Activated T-cell treated with anti-CD3 and anti-CD28 coated beads for 24 hours (primary cell): ENCODE data around the gene EFNA3.
A peak's percentile ranks its signal among the peaks of the same experiment; 100 is the strongest.

Source experiments
- DNase-seq: peaks from one replicate; pipeline ENCODE4 v3.0.0-alpha.2; 2020; ENCODE audit warnings: low read depth

The EFNA3 gene, protein sequence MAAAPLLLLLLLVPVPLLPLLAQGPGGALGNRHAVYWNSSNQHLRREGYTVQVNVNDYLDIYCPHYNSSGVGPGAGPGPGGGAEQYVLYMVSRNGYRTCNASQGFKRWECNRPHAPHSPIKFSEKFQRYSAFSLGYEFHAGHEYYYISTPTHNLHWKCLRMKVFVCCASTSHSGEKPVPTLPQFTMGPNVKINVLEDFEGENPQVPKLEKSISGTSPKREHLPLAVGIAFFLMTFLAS

GRCh38 chr1:155078469-155079209 is at the start of gene EFNA3:
Gene EFNA3 (plus strand): TSS chr1:155078837. CDS start chr1:155078942, 105 bp downstream.
- peak; percentile 54 for DNase-seq

DNA sequence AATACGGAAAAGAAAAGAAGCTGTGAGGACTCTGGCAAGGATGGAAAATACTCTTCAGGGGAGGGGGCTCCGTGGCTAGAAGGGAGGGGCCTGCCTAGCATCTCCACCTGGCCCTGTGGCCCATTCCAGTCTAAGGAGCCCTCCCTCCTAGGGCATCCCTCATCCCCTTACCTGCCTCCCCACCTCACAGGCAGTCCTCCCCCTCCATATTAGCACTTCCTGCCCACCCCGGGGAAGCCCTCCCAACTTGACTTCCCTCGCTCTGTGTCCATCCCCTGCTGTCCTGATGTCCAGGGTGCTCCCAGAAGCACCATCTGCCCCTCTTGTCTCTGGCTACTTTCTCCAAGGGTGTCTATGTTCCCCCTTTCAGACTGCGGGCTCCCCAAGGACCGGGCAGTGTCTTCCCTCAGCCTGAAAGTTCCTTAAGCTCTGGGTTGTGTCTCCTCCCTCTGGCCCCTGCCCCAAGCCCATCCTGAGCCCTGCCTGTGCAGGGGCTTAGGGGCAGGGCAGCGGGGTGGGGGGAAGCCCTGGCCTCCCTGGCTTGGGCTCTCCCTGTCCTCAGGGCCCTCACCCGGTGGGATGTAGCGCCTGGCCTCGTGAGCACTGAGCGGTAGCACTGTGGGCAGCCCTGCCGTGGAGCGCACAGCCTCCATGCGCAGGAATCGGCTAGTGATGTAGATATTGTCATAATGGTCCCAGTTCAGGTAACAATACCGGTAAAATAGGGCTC is 49.0 kb upstream of the EFNA3 start:
- no peak for DNase-seq

- no peak for DNase-seq
Measured at GRCh38 chr1:155030243-155030795, 48.3 kb upstream of the EFNA3 start.

- no peak for DNase-seq
Measured at GRCh38 chr1:155030899-155031298, 47.7 kb upstream of the EFNA3 start.

- no peak for DNase-seq
Measured at GRCh38 chr1:155032886-155033285, 45.8 kb upstream of the EFNA3 start.

DNA sequence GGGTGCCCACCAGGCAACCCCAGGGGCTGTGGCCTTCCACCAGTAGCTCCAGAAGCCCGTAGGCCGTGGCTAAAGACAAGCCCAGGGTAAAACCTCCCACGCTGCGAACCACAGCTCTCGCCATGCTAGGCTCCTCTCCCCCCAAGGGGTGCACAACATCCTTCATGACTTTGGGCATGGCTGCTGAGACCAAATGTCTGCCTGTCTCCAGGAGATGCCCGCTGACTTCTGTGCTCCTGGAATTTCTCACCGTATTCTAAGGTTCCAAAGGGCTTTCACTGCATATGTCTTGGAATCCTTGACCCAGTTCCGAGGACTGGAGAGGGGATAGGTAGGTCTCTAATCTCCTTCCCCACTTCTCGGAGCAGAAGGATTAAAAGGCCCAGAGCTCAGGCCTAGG is 45.1 kb upstream of the EFNA3 start, which contains the start of the genes DCST1 and DCST2:
Gene DCST1, plus strand, starts transcription at position 301 of the 400 bp plus-strand sequence. CDS start 213 bp downstream, outside the sequence.
Gene DCST2, minus strand, starts transcription at position 258 of the 400 bp plus-strand sequence. Its CDS starts 80 bp downstream, at position 178.
- no peak for DNase-seq

GRCh38 chr1:155034318-155035208 is 44.1 kb upstream of the EFNA3 start:
- no peak for DNase-seq

DNA sequence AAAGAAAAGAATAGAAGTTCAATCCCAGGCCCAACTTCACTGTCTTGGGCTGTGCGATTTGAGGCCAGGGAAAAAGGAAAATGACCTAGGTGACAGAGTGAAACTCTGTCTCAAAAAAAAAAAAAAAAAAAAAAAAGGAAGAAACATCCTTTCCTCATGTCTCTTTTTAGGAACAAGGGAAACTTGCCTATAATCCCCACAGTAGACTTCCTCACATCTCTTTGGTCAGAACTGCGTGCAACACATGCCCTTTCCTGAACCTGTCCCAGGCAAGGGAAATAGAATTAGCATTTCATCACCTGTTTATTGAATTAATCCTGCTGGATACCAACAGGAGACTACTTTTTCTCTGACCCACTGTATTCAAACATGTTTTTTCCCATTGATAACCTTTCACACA is 42.7 kb upstream of the EFNA3 start:
- no peak for DNase-seq

DNA sequence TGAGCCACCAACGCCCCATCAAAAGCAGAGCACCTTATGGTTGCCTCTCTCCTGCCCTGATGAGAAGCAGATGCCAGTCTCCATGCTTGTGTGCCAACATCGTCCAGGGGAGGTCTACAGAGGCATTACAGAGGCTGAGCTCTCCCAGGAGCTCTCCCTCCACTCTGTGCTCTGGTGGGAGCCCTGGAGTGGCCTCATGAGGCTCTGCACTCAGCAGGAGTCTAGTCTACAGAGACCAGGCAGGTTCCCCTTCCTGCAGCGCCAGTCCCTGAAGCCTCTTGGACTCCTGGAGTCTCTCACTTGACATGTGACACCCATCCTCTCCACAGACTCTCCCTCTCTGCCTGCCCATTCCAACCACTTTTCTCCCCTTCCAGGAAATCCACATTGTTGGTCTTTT is 41.6 kb upstream of the EFNA3 start:
- no peak for DNase-seq

- no peak for DNase-seq
Measured at GRCh38 chr1:155037851-155038441, 40.7 kb upstream of the EFNA3 start.

- no peak for DNase-seq
Measured at GRCh38 chr1:155038602-155039307, 39.9 kb upstream of the EFNA3 start.

GRCh38 chr1:155039308-155039669 is 39.3 kb upstream of the EFNA3 start:
- no peak for DNase-seq

DNA sequence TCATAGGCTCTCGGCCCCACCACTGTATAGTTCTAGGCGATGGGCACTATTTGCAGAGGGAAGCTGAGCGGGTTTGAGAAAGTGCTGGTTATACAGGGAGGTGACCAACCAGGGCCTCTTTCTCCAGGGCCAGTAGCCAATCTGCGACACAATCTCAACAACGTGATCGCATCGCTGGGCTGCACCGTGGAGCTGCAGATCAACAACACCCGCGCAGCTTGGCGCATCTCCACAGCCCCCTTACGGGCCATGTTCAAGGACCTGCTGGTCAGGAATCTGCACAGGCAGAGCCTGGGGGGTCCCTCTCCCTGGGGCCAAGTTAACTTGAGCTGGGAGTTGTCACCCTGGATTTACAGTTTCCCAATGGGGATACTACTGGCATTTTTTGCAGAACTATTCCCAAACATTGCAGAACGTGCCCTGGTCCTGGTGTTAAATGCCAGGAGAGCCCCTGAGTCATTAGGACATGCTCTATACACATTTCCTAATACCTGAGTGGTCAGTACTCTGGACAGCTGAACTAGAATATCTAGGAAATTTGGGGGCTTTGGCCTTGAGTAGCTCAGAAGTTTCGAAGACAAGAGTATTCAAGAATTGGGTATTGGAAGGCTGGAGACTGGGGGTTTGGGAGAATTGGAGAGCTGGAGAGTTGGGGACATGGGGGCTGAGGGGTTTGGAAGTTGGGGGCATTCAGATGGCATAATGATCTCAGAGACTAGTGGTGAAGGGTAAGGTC is 38.1 kb upstream of the EFNA3 start:
- DNase-seq = no peak

DNA sequence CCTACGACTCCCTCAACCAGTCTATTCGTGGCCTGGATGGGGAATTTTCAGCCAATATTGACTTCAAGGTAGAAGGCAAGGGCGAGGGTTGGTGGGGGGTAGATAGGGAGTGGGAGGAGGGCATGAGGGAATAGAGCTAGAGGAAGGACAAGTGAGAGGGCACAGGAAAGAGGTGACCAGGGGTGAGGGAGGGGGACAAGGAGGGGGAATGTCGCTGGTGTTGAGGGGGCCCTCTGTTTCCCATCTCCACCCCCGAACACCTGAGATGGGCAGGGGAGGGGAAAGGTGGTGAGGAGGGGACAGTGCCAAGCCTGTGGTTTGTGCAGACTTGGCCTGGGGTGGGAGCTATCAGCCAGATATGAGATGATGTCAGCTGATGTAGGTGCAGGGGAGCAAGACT is 35.8 kb upstream of the EFNA3 start:
- no peak for DNase-seq

GRCh38 chr1:155043301-155043702 is 35.3 kb upstream of the EFNA3 start:
- no peak for DNase-seq

DNA sequence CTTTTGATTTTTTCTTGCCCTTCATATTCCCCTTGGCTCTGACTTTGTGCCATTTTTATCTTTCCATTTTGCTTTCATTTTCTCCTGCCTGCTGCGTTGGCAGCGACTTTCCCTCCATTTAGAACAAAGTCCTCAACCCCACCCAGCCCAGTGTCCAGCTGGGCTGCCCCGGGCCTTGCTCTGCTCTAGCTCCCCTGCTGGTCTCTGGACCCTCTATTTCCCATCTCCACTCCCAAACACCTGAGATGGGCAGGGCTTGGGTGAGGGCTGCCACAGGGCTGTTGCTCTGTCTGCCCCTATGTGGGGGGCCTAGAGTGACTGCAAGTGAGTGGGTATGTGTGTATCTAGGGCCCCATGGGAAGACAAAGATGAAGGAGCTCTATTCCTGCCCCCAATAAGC is 34.8 kb upstream of the EFNA3 start:
- DNase-seq = no peak

- no peak for DNase-seq
Measured at GRCh38 chr1:155044365-155044764, 34.3 kb upstream of the EFNA3 start.

- peak; percentile 46 for DNase-seq
Measured at GRCh38 chr1:155044812-155045657, 33.6 kb upstream of the EFNA3 start.
